ENCODE measurements around the gene RYR2.

RYR2 gene

GRCh38 chr1:237386362-237387143, 344.6 kb downstream of the RYR2 start:
- DNase-seq, result no peak

- DNase-seq, result no peak
These were observed 345.1 kb downstream of the RYR2 start for GRCh38 chr1:237387144-237387505.

GRCh38 chr1:237390823-237391222, 348.8 kb downstream of the RYR2 start:
- DNase-seq, result no peak

GRCh38 chr1:237393632-237394031, 351.6 kb downstream of the RYR2 start:
- DNase-seq, result no peak

- DNase-seq, result no peak
These were observed 352.3 kb downstream of the RYR2 start for GRCh38 chr1:237394281-237394680.

- DNase-seq, result no peak
These were observed 354.4 kb downstream of the RYR2 start for GRCh38 chr1:237396426-237396825.

GRCh38 chr1:237398751-237399150, 356.8 kb downstream of the RYR2 start:
- DNase-seq, result no peak

- no peak for DNase-seq
These were observed 363.9 kb downstream of the RYR2 start for GRCh38 chr1:237405912-237406311.

- no peak for DNase-seq
These were observed 369.6 kb downstream of the RYR2 start for GRCh38 chr1:237411621-237412020.

GRCh38 chr1:237416924-237417655, 375.1 kb downstream of the RYR2 start:
- DNase-seq, result no peak

GRCh38 chr1:237428809-237429208, 386.8 kb downstream of the RYR2 start:
- DNase-seq, result no peak

GRCh38 chr1:237429252-237429651, 387.3 kb downstream of the RYR2 start:
- no peak for DNase-seq

- no peak for DNase-seq
These were observed 389.5 kb downstream of the RYR2 start for GRCh38 chr1:237431448-237431847.

- no peak for DNase-seq
These were observed 398.4 kb downstream of the RYR2 start for GRCh38 chr1:237440346-237440745.

- no peak for DNase-seq
These were observed 402.3 kb downstream of the RYR2 start for GRCh38 chr1:237444120-237444790.

- DNase-seq, result no peak
These were observed 406.1 kb downstream of the RYR2 start for GRCh38 chr1:237448042-237448441.

- no peak for DNase-seq
These were observed 415.6 kb downstream of the RYR2 start for GRCh38 chr1:237457573-237457972.

GRCh38 chr1:237467320-237467719, 425.3 kb downstream of the RYR2 start:
- no peak for DNase-seq

- DNase-seq, result no peak
These were observed 428.8 kb downstream of the RYR2 start for GRCh38 chr1:237470712-237471338.

GRCh38 chr1:237471377-237471776, 429.4 kb downstream of the RYR2 start:
- DNase-seq, result no peak

GRCh38 chr1:237471956-237472355, 430.0 kb downstream of the RYR2 start:
- no peak for DNase-seq

GRCh38 chr1:237473854-237474253, 431.9 kb downstream of the RYR2 start:
- no peak for DNase-seq

- DNase-seq, result no peak
These were observed 436.1 kb downstream of the RYR2 start for GRCh38 chr1:237478082-237478481.
